ENCODE data around the gene PIGV.
"Not testable (repeated sequence)": the region's sequence is repeated elsewhere in the genome, so short reads cannot be mapped to it uniquely, and the experiment has no call there.

PIGV gene

DNA sequence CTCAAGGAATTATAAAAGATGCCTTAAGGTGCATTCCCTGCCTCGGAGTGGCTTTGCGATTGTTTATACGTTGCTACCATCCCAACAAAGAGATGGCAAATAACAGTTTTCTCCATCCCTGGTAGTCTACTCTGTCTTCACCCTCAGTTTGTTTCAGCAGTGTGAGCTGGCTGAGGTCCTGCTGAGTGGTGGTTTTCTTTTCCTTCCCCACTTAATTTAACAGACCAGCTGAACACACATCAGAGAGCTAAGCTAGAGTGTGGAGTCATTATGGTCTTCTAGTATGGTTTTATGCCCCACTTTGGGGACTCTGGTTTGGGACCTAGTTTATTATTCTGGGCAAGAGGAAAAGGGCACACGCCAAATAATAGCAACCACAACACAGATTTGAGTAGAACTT, 2.2 kb downstream of the PIGV start:
- H3K4me3 ChIP-seq (ENCODE audit: low read depth, low read length): no peak overlapping the region
- no peak for DNase-seq (ENCODE audit: low read depth)

DNA sequence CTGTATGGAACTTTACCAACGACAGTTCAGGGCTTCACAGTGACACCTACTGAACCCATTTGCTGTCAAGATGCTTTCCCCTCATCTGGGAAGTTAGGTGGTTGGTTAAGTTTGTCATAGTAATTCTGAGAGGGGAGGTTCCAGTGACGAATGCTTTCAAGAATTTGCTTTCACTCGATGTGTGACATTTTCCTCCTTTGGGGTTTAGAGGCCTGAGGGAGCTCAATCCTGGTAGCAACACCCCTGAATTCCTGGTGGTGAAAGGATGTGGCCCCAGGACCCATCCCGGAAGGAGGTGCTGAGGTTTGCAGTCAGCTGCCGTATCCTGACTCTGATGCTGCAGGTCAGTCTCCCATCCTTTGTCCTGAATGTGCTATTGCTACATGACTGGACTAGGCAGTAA, 2.8 kb downstream of the PIGV start:
- no peak overlapping the region for H3K4me3 ChIP-seq (ENCODE audit: low read depth, low read length)
- DNase-seq (ENCODE audit: low read depth): no peak

DNA sequence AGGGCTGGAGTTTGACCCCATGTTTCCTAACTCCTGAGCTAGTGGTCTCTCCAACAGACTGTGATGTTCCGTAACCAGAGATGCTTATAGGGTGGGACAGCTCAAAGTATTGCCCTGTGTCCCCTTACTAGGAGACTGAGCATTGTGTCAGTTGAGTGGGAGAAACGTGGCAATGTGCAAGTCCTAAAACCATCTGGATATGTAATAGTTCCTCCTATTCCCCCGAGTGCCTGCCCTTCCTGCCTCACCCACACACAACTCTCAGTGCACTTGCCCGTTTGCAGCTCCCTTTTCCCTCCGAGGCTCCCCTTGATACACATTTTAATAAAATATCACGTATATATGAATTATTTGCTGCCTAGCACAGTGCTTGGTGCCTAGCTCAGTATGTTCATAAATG, 3.4 kb downstream of the PIGV start:
- no peak for DNase-seq (ENCODE audit: low read depth)
- H3K4me3 ChIP-seq (ENCODE audit: low read depth, low read length): no peak overlapping the region

DNA sequence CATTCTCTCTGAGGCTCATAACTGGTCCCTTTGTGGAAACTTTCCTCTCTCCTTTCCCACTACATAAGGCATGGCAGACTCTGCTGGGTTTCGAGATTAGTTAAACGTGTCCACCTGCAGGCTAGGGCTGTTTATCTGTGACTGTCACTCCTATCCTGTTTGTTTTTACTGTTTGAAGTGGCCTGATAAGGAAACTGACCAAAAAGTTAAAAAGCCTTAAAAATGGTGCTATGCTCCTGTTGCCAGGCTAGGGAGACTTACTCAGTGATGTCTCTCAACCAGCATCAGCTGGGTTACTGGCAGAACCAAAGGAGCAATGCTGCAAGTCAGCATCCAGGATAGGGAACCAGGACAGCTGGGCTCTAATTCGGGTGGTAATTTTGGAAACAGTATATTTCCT, 3.9 kb downstream of the PIGV start:
- no peak overlapping the region for H3K4me3 ChIP-seq (ENCODE audit: low read depth, low read length)
- DNase-seq (ENCODE audit: low read depth): no peak

DNA sequence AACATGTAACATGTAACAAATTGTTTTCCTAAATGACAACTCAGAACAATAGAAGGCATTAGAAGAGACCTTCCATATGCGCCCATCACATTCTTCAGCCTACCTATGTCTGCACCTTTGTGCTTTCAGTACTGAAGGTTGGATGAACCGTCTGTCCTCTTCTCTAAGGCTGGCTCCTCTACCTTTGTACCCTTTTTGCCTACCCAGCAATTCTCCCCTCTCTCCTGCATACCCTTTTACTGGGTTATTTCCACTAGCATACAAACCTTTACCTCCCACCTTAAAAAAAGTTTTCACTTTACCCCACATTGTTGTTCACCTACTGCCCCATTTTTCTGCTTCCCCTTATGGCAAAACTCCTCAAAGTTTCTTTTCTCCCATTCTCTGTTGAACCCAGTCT, 5.2 kb downstream of the PIGV start:
- no peak overlapping the region for H3K4me3 ChIP-seq (ENCODE audit: low read depth, low read length)
- DNase-seq (ENCODE audit: low read depth): no peak

DNA sequence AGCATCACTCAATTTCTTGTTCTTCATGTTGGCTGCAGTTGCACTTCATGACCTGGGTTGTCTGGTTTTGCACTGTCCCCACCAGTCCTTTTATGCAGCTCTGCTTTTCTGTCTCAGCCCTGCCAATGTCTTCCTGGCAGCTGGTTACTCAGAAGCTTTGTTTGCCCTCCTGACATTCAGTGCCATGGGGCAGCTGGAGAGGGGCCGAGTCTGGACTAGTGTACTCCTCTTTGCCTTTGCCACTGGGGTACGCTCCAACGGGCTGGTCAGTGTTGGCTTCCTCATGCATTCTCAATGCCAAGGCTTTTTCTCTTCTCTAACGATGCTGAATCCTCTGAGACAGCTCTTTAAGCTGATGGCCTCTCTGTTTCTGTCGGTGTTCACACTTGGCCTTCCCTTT, 6.6 kb downstream of the PIGV start:
- no peak for DNase-seq (ENCODE audit: low read depth)
- H3K4me3 ChIP-seq (ENCODE audit: low read depth, low read length): no peak overlapping the region

DNA sequence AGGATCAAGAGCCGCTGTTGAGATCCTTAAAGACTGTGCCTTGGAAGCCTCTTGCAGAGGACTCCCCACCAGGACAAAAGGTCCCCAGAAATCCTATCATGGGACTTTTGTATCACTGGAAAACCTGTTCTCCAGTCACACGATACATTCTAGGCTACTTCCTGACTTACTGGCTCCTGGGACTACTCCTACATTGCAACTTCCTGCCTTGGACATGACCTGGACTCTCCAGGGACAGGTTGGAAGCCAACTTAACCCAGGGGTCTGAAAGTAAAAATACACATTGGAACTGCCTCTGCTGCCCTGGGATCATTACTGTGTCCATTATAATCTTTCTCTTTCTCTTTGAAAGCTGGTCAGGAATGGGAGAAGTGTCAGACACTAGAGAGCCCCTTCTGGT, 9.9 kb downstream of the PIGV start:
- DNase-seq (ENCODE audit: low read depth): no peak
- no peak overlapping the region for H3K4me3 ChIP-seq (ENCODE audit: low read depth, low read length)

DNA sequence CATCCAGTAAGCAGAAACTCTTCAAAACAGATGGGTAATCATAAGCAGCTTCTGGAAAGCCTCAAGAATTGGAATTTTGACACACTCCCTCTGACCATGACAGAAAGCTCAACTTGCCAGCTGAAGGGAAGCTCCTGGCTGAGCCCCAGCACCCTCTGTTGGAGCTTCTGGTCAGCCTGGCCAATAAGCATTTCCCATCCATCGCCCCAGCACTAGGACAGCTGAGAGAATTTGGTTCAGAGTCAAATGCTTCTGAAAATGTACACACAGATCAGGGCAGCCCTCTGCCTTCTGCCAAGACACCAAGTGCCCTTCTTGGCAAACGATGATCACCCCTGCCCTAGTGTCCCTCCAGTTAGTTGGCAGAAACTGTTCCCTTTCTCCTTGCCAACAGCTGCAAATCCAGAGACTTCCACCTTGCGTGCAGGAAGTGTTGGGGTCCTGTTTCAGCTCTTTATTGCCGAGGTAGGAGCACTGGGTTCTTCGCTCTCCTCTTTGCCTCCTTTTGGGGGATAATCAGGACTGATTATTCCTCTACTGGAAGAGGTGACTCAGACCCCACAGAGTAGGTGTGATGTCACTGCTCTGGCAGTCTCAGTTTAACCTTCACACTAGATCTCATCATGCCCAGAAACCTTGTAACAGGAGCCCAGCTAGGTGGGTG, 11.9 kb downstream of the PIGV start:
- H3K4me3 ChIP-seq (ENCODE audit: low read depth, low read length): peak overlapping the region; percentile 17
- DNase-seq (ENCODE audit: low read depth): peak; percentile 53

DNA sequence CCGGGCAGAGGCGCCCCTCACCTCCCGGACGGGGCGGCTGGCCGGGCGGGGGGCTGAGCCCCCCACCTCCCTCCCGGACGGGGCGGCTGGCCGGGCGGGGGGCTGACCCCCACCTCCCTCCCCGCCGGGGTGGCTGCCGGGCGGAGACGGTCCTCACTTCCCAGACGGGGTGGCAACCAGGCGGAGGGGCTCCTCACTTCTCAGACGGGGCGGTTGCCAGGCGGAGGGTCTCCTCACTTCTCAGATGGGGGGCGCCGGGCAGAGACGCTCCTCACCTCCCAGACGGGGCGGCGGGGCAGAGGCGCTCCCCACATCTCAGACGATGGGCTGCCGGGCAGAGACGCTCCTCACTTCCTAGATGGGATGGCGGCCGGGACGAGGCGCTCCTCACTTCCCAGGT, 16.2 kb downstream of the PIGV start:
- DNase-seq (ENCODE audit: low read depth); H3K4me3 ChIP-seq (ENCODE audit: low read depth, low read length): not testable (repeated sequence)

DNA sequence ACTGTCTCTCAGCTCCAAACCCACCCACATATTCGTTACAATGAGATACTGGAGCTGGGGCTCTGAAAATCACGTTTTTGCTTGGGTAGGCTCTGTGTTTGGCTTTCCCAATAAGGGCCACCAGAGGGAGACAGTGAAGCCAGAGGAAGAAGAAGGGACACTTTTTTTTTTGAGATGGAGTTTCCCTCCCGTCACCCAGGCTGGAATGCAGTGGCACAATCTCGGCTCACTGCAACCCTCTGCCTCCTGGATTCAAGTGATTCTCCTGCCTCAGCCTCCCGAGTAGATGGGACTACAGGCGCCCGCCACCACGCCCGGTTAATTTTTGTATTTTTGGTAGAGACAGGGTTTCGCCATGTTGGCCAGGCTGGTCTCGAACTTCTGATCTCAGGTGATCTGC, 22.4 kb downstream of the PIGV start:
- DNase-seq (ENCODE audit: low read depth): not testable (repeated sequence)

DNA sequence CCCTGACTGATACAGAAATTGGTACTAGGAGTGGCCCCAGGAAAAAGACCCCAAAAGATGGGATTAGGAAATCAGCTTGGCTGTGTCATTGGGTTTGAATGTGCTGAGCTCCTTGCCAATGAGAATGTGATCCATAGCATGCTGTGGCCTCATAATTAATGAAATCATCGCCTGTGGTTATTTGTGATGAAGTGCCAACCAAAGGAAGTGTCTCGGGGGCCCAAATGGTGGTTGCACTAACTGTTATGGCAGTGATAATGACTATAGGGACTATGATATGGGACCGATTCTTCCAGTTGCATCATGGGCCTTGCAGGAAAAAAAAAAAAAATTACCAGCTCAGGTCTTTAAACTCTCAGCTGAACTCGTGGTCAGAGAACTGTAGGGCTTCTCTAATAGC, 23.3 kb downstream of the PIGV start:
- no peak overlapping the region for H3K4me3 ChIP-seq (ENCODE audit: low read depth, low read length)
- no peak for DNase-seq (ENCODE audit: low read depth)

More for the DNA sequence above, 22.4 kb downstream of the PIGV start:
- not testable (repeated sequence) for H3K4me3 ChIP-seq (ENCODE audit: low read depth, low read length)

DNA sequence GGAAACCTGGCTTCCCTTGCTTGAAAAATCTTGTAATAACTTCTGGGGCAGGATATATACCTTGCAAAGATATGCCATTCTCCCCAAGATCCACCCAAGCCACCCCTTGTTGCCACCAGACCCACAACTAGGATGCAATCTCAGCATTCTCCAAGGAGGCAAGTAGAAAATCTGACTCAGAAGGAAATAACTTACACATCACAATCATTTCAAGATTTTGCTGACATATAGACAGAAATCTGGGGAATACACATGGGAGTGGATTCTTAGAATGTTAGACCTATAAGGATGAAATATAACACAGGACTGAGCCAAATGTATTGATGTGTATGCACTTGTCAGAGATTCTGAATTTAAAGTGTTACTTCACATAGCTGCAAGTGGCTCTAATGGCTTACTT, 24.0 kb downstream of the PIGV start:
- no peak overlapping the region for H3K4me3 ChIP-seq (ENCODE audit: low read depth, low read length)
- DNase-seq (ENCODE audit: low read depth): no peak

DNA sequence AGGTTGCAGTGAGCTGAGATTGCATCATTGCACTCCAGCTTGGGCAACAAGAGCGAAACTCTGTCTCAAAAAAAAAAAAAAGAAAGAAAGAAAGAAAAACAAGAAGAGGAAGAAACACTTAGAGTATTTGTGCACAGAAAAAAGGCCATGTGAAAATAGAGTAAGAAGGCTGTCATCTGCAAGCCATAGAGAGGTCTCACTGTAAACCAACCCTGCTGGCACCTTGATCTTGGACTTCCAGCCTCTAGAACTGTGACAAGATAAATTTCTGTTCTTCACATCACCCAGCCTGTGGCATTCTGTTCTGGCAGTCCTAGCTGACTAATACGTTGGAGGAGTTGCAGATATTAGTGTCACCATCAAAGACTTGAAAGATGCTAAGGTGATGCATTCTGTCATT, 26.6 kb downstream of the PIGV start:
- H3K4me3 ChIP-seq (ENCODE audit: low read depth, low read length): no peak overlapping the region
- no peak for DNase-seq (ENCODE audit: low read depth)

DNA sequence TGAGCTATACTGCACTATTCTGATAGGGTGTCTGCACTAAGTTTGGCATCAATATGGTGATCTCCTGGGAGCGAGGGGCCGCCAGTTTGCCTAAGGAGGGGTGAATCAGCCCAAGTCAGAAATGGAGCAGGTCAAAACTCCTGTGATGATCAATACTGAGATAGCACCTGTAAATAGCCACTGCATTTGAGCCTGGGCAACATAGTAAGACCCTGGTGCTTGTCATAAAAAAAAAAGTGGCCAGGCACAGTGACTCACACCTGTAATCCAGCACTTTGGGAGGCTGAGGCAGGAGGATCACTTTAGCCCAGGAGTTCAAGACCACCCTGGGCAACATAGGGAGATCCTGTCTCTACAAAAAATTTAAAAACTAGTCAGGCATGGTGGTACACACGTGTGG, 27.1 kb downstream of the PIGV start:
- no peak overlapping the region for H3K4me3 ChIP-seq (ENCODE audit: low read depth, low read length)

DNA sequence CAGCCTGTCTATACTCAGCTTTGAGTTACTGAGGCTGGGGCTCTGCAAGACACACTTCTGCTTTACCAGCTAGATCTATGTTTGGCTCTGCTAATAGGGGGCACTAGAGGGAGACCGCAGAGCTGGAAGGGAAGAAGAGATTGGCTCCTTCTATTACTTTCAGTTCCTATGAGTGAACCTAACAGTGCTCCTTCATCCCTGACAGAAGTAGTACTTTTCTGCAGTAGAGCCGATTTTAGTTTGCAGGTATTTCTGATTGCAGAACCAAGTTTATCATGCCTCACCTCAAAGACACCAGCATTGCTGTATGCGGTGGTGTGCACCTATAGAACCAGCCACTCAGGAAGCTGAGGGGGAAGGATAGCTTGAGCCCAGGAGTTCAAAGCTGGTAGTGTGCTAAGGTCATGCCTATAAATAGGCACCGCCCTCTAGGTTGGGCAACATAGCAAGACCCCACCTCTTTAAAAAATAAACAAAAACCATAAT, 33.1 kb downstream of the PIGV start:
- H3K4me3 ChIP-seq (ENCODE audit: low read depth, low read length): no peak overlapping the region
- no peak for DNase-seq (ENCODE audit: low read depth)

More for the DNA sequence above, 27.1 kb downstream of the PIGV start:
- DNase-seq (ENCODE audit: low read depth): no peak

DNA sequence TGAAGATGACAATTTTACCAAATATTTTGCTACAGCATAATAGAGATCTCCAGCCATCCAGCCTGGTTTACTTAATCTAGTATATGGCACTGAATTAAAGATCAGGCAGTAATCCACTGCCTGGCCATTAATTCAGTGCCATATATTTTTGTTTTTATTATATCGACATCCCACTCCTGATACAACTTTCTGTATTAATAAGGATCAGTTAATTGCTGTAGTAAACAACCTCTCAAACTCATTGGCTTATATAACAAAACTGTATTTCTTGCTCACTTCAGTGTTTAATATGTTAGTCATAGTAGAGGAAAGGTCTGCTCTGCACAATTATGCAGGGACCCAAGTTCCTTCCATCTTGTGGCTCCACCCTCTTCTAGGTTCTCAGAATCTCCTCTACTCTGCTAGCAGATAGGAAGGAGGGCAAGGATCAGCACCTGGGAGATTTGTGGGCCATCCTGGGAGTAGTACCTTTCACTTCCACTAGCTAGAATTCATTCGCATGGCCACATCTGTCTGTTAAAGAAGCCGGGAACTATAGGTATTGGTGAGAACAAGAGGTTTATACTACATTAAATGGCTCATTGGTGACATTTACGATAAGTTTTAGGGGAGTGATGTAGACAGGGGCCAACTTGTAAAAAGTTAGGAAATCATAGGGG, 35.1 kb downstream of the PIGV start:
- H3K4me3 ChIP-seq (ENCODE audit: low read depth, low read length): no peak overlapping the region
- DNase-seq (ENCODE audit: low read depth): no peak

DNA sequence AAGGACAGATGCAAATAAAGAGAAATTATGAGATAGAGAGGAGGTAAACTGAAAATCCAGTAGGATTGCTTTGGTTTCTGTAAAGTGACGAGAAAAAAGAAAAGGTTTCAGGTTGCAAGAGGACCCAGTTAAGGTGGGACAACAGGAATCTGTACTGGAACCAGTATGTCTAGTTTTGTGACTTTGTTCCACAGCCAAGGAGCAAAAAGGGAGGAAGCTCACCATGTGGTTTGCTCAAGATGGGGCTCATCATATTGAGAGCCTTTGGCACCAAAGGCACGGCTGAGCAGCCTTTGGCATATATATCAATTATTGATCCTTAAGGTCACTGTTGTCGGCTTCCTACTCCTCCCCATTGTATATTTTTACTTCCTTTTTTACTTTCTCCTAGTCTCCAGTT, 37.0 kb downstream of the PIGV start:
- no peak overlapping the region for H3K4me3 ChIP-seq (ENCODE audit: low read depth, low read length)
- no peak for DNase-seq (ENCODE audit: low read depth)

DNA sequence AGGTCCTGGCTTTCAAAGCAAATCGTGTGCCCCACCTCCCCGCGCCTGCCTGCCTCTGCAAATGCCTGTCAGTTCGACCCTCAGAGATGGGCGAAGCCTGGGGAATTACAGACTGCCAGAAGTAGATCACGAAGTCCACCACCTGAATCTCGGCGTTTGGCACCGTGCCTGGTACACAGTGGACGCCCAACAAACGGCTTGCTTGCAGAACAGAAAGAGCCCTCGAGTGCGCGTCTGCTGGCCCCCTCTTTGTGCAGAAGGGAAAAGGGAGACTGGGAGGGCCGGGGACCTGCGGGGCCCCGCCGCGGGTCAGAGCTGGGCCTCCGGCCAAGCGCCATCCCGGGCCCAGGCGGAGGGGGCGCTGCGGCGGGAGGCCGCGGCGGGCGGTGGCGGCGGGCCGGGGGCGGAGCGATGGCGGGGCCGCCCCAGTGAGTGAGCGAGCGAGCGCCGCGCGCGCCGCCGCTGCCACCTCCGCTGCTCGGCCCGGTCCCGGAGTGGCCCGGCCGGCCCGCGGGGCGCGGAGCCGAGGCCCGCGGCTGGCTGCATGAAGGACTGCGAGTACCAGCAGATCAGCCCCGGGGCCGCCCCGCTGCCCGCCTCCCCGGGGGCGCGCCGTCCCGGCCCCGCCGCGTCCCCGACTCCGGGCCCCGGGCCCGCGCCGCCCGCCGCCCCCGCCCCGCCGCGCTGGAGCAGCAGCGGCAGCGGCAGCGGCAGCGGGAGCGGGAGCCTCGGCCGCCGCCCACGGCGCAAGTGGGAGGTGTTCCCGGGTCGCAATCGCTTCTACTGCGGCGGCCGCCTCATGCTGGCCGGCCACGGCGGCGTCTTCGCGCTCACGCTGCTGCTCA, 38.7 kb downstream of the PIGV start, which contains the start of gene ZDHHC18:
Gene ZDHHC18 (plus strand): TSS at position 428 of the 845 bp plus-strand sequence. CDS start 117 bp downstream, at position 545.
- peak within 1 kb of the TSS; percentile 63 for H3K4me3 ChIP-seq (ENCODE audit: low read depth, low read length)
- no peak for DNase-seq (ENCODE audit: low read depth)

DNA sequence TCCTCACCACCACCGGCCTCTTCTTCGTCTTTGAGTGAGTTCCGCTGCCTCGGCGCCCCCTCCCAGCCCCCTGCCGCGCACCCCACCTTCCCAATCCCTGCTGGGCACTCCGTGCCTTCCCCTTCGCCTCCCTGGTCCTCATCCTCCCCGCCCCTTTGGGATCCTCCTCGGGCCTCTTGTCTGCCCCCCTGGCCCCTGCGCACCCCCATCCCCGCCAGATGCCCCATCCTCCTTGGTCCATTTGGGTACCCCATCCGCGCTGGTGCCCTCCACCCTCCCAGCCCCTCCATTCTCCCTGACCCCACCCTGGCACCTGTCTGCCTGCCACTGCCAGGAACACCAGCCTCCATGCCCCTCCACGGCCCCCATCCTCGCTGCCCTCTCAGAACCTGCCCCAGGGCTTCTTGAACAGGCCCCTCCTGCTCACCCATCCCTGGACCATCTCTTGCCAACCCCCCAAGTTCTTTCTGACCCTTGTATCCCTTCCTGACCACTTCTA, 39.4 kb downstream of the PIGV start:
- H3K4me3 ChIP-seq (ENCODE audit: low read depth, low read length): peak overlapping the region; percentile 63
- DNase-seq (ENCODE audit: low read depth): no peak

DNA sequence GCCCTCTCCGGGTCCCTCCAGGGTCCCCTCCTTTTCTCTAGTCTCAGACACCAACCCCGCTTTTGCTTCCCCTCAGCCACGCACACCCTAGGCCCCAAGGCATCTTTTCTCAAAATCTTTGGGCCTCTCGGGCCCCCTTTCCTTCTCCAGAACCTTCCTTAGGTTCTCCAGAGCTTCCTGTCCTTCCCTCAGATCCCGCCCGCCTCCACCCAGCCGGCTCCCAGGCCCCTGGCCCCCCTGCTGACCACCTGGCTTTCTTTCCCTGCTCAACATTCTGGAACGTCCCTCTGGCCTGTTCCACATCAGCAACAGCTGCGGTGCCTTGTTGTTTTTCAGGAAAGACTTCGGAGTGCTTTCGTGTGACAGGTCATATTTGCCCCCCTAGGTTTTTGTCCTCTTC, 39.9 kb downstream of the PIGV start:
- H3K4me3 ChIP-seq (ENCODE audit: low read depth, low read length): peak overlapping the region; percentile 63
- DNase-seq (ENCODE audit: low read depth): no peak

Data from skeletal muscle cell (primary cell).